Erythroblast (primary cell): ENCODE results near the gene PSMD13.
A peak's percentile ranks its signal among the peaks of the same experiment; 100 is the strongest.

Source experiments
- DNase-seq, 2 experiments: peaks; one replicate each; lab custom pipeline; 2025; lab: John Stamatoyannopoulos, UW
- GATA1 ChIP-seq: IDR thresholded peaks from 2 replicates; pipeline ENCODE4 v1.6.1; 2011; ENCODE audit warnings: low read depth, mild to moderate bottlenecking, control low read depth, low read length, moderate library complexity
- POLR2A ChIP-seq: IDR thresholded peaks from 2 replicates; pipeline ENCODE4 v1.6.1; 2011; ENCODE audit warnings: mild to moderate bottlenecking, low read length

Gene PSMD13

DNA sequence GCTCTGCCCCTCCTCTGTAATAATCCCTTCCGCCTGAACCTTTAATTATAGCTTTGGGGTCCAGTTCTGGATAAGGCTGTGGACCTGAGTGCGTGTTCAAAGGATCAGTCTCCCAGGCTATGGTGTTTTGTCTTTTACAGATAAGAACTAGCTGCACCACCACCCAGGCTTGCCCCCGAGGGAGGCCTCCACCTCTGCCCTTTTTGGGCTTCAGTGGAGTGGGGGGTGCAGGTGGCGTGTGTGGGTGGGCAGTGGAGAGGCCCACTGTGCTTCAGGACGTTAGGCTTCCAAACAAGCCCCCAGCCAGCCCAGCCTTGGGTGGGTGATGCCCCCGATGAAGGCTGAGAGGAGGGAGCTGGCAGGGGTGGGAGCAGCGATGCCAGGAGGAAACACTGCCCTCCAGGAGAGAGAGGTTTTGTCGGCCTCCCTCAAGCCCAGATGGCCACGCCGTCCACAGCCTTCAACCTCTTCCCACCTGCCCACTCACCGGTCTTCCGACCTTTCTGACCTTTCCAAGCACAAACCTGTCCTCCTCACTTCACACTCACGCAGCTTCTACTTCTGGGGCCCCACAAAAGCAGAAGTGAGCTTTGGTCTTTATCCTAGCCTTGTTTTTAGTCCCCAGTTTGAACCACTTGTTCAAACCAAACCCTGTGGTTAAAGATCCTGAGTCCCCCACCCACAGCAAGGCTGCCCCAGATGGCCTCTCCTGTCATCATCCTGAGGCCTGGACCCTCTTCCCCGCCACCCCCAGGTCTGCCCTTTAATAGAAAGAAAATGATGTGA lies 20.4 kb downstream of the PSMD13 start:
- peak in 1 of 2 experiments; percentile 29 for DNase-seq
- TF ChIP-seq POLR2A, result no peak
- TF ChIP-seq GATA1, result no peak

DNA sequence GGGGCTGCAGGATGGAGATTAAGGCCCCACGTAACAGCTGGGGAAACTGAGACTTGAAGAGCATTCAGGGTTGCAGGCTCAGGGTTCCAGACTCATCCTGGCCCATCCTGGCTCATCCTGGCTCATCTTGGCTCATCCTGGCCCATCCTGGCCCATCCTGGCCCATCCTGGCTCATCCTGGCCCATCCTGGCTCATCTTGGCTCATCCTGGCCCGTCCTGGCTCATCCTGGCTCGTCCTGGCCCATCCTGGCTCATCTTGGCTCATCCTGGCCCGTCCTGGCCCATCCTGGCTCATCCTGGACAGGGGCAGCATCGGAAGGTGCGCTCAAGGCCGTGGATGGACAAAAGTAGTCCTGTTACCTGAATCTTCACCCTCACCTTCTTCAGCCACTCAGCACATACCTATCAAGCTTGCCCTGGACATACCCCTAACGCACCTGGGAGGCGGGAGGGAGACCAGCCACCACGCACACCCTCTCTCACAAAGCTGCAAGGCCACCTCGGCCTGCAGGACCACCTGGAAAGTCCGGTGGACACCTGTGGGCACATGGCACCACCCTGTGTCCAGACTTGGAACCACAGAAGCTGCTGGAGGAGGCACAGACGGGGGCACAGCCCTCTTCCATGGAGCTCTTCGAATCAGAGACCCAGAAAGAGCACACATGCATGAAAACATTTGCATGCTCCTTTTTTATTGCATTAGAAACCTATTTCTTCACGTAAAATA lies 21.2 kb downstream of the PSMD13 start:
- TF ChIP-seq GATA1, result no peak

DNA sequence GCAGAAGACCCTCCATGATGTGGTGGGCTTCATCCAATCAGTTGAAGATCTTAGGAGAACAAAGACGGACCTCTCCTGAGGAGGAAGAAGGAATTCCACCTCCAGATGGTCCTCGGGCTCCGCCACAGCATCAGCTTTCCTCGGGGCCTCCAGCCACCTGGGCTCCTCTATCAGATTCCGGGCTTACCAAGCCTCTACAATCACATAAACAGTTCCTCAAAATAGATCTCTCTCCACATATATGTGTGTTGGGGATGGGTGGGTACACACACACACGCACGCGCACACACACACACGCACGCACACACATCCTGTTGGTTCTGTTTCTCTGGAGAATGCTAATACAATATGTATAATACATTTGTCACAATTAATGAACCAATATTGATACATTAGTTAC lies 22.6 kb downstream of the PSMD13 start:
- TF ChIP-seq POLR2A (no peak), GATA1 (no peak)
- no peak for DNase-seq

More for the DNA sequence above, 21.2 kb downstream of the PSMD13 start:
- DNase-seq, result peak in 1 of 2 experiments; percentile 24

DNA sequence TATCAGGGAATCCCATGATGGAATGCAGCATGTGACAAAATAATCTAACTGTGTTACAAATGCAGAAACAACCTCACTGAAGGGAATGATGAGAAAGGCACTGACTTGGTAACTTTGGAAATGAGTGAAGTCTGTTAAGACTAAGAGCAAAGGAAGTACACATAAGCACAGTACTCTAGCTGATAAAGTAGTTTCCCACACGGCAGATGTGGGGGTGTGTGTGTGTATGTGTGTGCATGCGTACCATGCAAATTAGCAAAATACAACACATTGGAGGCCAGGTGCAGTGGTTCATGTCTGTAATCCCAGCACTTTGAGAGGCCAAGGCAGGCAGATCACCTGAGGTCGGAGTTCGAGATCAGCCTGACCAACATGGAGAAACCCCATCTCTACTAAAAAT lies 24.8 kb downstream of the PSMD13 start:
- no peak for DNase-seq
- TF ChIP-seq POLR2A (no peak), GATA1 (no peak)

DNA sequence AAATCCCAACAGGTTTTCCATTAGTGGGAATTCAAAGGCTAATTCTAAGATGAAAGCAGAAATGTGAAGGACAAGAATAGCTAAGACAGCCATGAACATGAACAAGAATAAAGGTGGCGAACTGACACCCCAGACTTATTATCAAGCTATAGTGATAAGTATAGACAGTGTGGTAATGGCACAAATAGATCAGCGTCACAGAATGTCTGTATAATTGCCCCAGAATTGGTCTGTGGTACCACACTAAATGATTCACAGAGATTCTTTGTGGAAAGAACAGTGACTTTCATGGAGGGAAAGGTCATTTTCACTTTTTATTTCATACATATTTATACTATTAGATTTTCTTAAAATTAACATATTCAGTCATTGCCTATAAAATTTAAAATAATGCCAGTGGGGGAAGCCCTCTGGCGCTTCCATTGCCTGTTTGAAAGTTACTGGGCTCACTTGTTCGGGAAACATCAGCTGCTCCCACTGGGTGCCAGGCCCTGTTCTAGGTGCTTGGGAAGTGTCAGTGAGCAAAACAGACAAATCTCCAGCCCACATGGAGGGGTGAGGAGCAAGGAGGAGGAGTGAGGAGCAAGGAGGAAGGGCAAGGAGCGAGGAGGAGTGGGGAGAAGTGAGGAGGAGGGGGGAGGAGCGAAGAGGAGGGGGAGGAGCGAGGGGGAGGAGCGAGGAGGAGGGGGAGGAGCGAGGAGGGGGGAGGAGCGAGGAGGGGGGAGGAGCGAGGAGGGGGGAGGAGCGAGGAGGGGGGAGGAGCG lies 30.1 kb downstream of the PSMD13 start:
- no peak for TF ChIP-seq GATA1
- TF ChIP-seq POLR2A, result no peak
- no peak for DNase-seq

DNA sequence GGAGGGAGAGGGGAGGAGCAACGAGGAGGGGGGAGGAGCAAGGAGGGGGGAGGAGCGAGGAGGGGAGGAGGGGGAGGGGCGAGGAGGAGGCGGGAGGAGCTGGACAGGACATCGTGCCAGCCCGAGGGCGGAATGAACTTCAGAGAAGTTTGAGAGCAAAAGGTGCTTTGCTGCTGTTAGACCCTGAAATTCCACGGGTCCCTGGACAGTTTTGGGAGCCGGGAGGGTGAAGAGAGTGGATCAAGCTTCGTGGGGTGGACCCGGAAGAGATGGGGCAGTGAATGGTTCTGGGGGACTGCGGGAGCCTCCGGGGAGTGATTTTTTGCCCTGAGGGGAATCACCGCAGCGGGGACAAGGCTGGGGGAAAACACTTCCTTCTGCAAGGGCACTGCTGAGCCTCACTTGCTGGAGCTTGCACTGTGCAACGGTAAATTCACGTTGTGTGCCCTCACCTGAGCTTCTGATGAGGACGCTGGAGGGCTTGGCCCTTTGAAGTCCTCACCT lies 30.8 kb downstream of the PSMD13 start:
- TF ChIP-seq POLR2A (peak; percentile 10), GATA1 (no peak)
- peak; percentile 64 to 74 for DNase-seq

DNA sequence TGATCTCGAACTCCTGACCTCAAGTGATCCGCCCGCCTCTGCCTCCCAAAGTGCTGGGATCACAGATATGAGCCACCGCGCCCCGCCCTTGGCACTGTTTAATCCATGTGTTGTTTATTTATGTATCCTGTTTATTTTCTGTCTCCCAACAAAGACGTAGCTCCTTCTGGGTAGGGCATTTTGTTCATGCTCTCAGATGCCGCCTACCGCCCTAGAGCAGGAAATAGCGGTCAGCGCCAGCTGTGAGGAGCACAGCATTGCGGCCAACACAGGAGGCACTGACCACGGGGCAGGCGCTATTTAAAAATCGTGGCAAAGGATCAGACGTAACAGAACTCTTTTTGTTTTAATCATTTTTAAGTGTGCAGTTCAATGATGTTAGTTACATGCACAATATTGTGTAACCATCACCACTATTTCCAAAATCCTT lies 32.0 kb downstream of the PSMD13 start:
- DNase-seq, result peak; percentile 86

DNA sequence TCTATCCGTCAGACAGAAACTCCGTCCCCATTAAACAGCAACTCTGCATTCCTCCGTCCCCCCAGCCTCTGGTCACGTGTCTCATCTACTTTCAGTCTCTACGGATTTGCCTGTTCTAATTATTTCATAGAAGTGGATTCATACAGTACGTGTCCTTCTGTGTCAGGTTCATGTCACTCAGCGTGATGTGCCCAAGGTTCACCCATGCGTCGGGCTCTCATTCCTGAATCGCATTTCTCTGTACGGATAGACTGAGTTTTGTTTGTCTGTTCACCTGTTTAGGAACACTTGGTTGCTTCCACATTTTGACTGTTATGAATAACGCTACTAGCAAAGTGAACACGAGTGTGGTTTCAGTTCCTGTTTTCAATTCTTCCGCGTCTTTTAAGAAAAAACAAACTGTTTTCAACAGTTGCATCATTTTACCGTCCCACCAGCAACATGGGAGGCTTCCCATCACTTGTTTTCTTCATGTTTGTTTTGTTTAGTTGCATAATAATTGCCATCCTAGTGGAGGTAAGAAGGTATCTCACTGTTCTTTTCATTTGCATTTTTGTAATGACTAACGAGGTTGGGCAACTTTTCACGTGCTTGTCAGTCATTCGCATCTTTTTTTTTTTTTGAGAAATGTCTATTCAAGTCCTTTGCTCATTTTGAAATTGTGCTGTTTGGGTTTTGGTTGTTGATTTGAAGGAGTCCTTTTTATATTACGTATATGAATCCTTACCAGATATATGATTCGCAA lies 32.5 kb downstream of the PSMD13 start:
- DNase-seq, result peak; percentile 74 to 86
- peak; percentile 59 for TF ChIP-seq POLR2A
- TF ChIP-seq GATA1, result no peak

DNA sequence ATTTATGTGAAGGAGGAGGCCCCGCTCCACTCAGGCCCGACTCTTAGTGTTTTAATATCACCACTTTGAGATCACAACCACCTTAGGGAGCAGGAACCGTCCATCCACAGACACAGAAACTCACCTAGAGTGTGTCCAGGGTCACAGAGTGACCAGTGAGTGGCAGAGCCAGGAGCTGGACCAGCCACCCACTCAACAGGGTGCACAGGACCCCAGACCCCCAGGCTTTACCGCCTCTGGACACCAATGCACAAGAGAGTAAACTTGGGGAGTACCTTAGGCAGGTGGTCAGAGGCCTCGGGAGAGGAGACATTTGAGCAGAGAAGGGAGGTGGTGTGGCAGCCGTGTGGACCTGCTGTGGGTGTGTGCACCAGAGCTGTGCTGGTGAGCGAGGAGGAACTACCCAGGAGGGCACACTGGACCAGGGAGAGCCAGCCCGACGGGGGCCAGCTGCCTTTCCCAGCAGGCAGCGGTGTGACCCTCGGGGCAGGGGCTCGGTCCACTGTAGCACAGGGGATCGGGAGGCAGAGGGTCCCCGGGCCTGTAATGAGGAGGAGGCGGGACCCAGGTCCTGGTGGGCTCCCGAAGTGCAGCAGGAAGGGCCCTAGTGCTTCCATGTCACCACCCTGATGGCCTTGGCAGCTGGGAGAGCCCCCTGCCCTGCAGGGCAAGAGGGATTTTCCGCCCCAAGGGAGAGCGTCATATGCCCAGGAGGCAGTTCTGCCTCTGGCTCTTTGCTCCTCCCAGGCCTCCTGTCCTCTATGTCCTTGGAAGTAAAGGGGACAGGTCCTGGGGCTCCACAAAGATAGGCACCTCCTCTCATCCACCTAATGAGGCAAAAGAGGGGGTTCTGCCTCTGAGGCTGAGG lies 33.9 kb downstream of the PSMD13 start:
- TF ChIP-seq POLR2A (no peak), GATA1 (no peak)
- DNase-seq, result no peak

DNA sequence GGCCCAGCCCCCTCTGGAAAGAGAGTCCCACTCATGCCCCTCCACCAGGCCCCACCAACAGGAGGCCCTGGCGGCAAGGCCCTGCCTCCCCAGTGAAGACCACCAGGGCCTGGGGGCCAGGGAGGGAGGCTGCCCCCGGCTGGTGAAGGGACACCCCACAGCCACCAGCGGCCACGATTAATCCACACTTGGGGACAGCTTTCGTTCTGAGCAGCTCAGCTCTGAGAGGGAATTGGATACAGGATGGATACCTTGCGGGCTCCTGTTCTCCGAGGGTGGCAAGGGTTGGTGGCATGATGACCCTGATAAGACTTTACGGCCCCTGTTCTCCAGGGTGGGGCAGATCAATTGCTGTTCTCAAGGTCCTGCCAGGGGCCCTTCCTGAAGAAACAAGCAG lies 34.5 kb downstream of the PSMD13 start:
- DNase-seq, result no peak
- TF ChIP-seq GATA1, result no peak
- TF ChIP-seq POLR2A, result no peak

DNA sequence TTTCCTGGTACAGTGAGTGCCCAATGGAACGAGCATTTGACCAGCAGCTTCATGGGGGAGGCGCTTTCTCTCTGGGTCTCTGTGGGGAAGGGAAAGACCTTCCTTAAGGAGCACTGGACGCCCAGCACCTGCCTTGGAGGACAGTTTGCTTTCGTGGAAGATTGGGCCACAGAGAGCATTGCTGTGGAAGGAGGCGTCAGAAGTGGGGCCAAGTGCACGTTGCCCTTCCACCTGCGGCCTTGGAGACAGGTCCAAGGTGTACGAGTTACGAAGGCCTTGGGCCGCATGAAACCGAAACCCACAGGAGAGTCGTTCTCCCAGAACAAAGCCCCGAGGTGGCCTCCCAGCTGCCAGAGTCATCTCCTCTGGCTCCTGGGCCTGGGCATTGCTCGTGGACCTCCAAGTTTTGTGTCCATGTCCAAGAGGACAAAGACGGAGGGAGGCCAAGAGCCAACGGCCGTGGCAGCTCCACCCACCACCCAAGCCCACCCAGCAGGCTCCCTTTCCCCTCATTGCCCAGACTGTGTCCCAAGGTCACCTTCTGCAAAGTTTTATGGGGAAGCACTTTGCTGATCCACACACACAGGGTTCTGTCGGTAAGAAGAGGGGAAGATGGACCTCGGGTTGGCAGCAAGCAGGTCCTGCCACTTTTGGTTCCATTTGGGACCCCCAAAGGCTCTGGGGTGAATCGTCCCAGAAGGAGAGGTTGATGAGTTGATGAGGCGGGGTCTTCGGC lies 35.6 kb downstream of the PSMD13 start:
- TF ChIP-seq POLR2A (no peak), GATA1 (no peak)
- no peak for DNase-seq

DNA sequence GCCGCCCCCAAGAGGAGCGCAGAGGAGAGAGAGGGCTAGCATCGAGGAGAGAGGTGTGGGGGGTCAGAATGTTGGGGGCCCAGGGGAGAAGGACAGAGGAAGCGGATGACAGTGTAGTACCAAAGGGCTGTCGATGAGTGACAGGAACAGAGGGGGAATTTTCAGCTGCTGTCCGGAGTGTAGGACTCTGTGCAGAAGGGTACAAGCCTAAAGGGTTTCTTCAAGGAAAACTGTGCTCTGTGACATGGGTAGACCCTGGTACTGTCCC lies 36.1 kb downstream of the PSMD13 start:
- DNase-seq, result no peak
- TF ChIP-seq GATA1 (no peak), POLR2A (no peak)
